ENCODE results near the gene MAPK11. TPM values are rescaled to one million over a fixed set of nuclear protein-coding genes. Genes with fewer than 3 reads are reported as not detected.

The MAPK11 gene
- total and polyA plus RNA-seq, 2 donors (not counting 1 experiment from before 2014, with no cell fraction given), result 8.1 to 9.9 TPM

DNA sequence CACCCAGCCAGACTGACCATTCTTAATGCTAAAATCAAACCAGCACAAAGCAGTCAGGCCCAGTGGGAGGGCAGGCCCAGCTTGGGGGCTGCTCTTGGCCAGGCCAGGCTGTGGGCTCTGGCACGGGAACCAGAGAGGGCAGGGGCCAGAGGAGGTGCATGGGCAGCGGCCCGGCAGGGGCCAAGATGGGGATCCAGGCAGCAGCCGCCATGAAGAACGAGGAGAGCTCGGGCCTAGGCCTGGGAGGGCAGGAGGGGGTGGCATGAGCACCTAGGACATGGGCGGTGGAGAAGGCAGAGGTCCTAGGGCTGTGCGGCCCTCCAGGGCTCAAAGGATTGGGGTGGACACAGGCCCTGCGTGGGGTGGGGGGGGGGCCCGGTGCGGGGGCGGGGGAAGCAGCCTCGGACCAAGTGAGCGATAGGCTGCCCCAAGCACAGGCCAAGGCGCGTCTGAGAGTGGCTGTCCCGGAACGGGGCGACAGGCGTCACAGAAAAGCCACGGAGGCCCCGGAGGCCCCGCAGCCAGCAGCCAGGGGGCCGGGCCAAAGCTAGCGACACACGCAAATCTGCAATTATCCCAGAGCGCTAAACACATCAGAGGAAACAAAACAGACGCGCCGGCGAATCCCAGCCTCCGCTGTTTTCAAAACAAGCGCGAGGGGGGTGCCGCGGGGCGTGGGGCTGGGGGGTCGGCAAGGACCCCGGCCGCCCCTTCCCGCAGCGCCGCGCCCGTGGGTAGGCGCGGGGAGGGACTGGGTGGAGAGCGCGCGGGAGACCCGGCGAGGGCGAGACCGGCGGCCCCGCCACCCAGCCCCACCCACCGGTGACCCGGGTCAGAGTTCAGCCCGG lies 29.0 kb upstream of the MAPK11 start:
- peak; percentile 25 for ATAC-seq (ENCODE audit: low read depth)
- peaks cover 0 to 10% (median 3%) of the 10 kb centered on the region in 4 experiments for H3K27me3 ChIP-seq (replicated peaks in 1 of 4; ENCODE audit: control extremely low read depth in 1 of 4, control insufficient read depth in 3 of 4, insufficient read depth in 4 of 4, low read length in 3 of 4)
- Mint-ChIP-seq H3K4me1 (peaks cover 56% of the 10 kb centered on the region), H3K4me3 (peak overlapping the region; percentile 70), H3K27ac (peak overlapping the region; percentile 59), H3K27me3 (peaks cover 7% of the 10 kb centered on the region), H3K9me3 (ENCODE audit: insufficient read depth) (no peaks in the 10 kb centered on the region)
- H3K9me3 ChIP-seq (ENCODE audit: control extremely low read depth in 1 of 3, control insufficient read depth in 2 of 3, insufficient read depth in 1 of 3, low read length in 2 of 3), result peaks cover 0 to 3% (median 0%) of the 10 kb centered on the region in 3 donors
- peak overlapping the region; percentile 29 for H3K9ac ChIP-seq (ENCODE audit: low read length)
- no peak overlapping the region for H3K27ac ChIP-seq (ENCODE audit: low read length in 2 of 2)
- H3K79me2 ChIP-seq (ENCODE audit: control insufficient read depth, insufficient read depth, low read length), result no peaks in the 10 kb centered on the region
- peak overlapping the region; percentile 95 for H3K4me2 ChIP-seq (replicated peaks; ENCODE audit: low read depth, low read length, poor library complexity, severe bottlenecking)
- H4K20me1 ChIP-seq (ENCODE audit: control insufficient read depth, insufficient read depth, low read length, poor library complexity, severe bottlenecking), result no peaks in the 10 kb centered on the region
- H3K4me3 ChIP-seq (ENCODE audit: control extremely low read depth in 1 of 5, extremely low read depth in 1 of 5, insufficient read depth in 1 of 5, low read depth in 2 of 5, low read length in 4 of 5), result peak overlapping the region in 3 of 5 experiments; percentile 16 to 27 (median 17)
- peaks cover 51 to 56% of the 10 kb centered on the region in 2 donors for H3K4me1 ChIP-seq (ENCODE audit: control insufficient read depth in 2 of 2, insufficient read depth in 2 of 2, low read length in 2 of 2)
- H2AFZ ChIP-seq (ENCODE audit: insufficient read depth, low read depth, low read length, poor library complexity, severe bottlenecking), result peak overlapping the region; percentile 38
- no peaks in the 10 kb centered on the region for H3K36me3 ChIP-seq (replicated peaks in 1 of 2; ENCODE audit: control extremely low read depth in 1 of 2, control insufficient read depth in 1 of 2, extremely low read depth in 1 of 2, insufficient read depth in 2 of 2, low read length in 1 of 2)
- ChIA-PET POLR2A (interaction anchor here (0.6 to 7.5 kb wide), 4 partner anchors 12 to 57 kb away, joined by 3 to 61 read pairs (median 4); partner anchors contain the start of gene DENND6B), CTCF (interaction anchor here (1.0 to 1.9 kb wide), 3 partner anchors 20 to 28 kb away, joined by 3 to 4 read pairs (median 3); no protein-coding TSS in a partner anchor)
- TF ChIP-seq, protein P1, sequence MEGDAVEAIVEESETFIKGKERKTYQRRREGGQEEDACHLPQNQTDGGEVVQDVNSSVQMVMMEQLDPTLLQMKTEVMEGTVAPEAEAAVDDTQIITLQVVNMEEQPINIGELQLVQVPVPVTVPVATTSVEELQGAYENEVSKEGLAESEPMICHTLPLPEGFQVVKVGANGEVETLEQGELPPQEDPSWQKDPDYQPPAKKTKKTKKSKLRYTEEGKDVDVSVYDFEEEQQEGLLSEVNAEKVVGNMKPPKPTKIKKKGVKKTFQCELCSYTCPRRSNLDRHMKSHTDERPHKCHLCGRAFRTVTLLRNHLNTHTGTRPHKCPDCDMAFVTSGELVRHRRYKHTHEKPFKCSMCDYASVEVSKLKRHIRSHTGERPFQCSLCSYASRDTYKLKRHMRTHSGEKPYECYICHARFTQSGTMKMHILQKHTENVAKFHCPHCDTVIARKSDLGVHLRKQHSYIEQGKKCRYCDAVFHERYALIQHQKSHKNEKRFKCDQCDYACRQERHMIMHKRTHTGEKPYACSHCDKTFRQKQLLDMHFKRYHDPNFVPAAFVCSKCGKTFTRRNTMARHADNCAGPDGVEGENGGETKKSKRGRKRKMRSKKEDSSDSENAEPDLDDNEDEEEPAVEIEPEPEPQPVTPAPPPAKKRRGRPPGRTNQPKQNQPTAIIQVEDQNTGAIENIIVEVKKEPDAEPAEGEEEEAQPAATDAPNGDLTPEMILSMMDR (IDR thresholded peaks at IDR 0.05), result no peak
- no peak for TF ChIP-seq EZH2 (IDR thresholded peaks at IDR 0.05; ENCODE audit: borderline replicate concordance, insufficient read depth, low read depth, low read length, poor library complexity, severe bottlenecking)
- WGBS (ENCODE audit: insufficient coverage), result 34% methylated on average over 53 of the region's 59 CpGs
- intact Hi-C loops (cut with micrococcal nuclease), result no loop called here
- peak; percentile 50 for DNase-seq

DNA sequence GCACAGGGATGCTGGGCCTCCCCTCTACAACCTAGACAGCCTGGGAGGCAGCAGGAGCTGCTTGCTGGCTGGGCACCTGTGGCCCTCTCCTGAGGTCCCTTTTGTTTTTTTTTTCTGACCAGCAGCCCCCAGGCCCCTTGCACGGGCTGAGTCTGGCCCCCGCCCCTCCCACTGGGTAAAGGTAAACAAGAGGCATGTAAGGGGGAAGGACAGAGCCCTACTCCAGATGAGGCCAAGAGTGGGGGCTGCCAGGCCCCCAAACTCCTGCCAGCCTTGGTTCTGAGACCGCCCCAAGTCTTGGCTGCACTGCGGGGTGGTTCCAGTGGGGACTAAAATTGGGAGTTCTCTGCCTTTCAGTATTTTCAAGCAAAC lies 28.1 kb upstream of the MAPK11 start:
- Histone ChIP-seq H3K36me3 (replicated peaks in 1 of 2; ENCODE audit: control extremely low read depth in 1 of 2, control insufficient read depth in 1 of 2, extremely low read depth in 1 of 2, insufficient read depth in 2 of 2, low read length in 1 of 2) (no peaks in the 10 kb centered on the region), H3K27ac (ENCODE audit: low read length in 2 of 2) (no peak overlapping the region), H3K4me3 (ENCODE audit: control extremely low read depth in 1 of 5, extremely low read depth in 1 of 5, insufficient read depth in 1 of 5, low read depth in 2 of 5, low read length in 4 of 5) (no peak overlapping the region), H3K9ac (ENCODE audit: low read length) (no peak overlapping the region), H3K4me2 (replicated peaks; ENCODE audit: low read depth, low read length, poor library complexity, severe bottlenecking) (no peak overlapping the region), H3K4me1 (ENCODE audit: control insufficient read depth in 2 of 2, insufficient read depth in 2 of 2, low read length in 2 of 2) (peaks cover 51 to 56% of the 10 kb centered on the region in 2 donors), H3K27me3 (replicated peaks in 1 of 4; ENCODE audit: control extremely low read depth in 1 of 4, control insufficient read depth in 3 of 4, insufficient read depth in 4 of 4, low read length in 3 of 4) (peaks cover 0 to 13% (median 3%) of the 10 kb centered on the region in 4 experiments), H3K79me2 (ENCODE audit: control insufficient read depth, insufficient read depth, low read length) (no peaks in the 10 kb centered on the region), H4K20me1 (ENCODE audit: control insufficient read depth, insufficient read depth, low read length, poor library complexity, severe bottlenecking) (no peaks in the 10 kb centered on the region), H3K9me3 (ENCODE audit: control extremely low read depth in 1 of 3, control insufficient read depth in 2 of 3, insufficient read depth in 1 of 3, low read length in 2 of 3) (peaks cover 0 to 3% (median 0%) of the 10 kb centered on the region in 3 donors), H2AFZ (ENCODE audit: insufficient read depth, low read depth, low read length, poor library complexity, severe bottlenecking) (no peak overlapping the region)
- Mint-ChIP-seq H3K4me3 (peak overlapping the region; percentile 47), H3K27ac (no peak overlapping the region), H3K9me3 (ENCODE audit: insufficient read depth) (no peaks in the 10 kb centered on the region), H3K4me1 (peaks cover 50% of the 10 kb centered on the region), H3K27me3 (peaks cover 7% of the 10 kb centered on the region)
- no peak for TF ChIP-seq EZH2 (IDR thresholded peaks at IDR 0.05; ENCODE audit: borderline replicate concordance, insufficient read depth, low read depth, low read length, poor library complexity, severe bottlenecking)
- TF ChIP-seq, protein P1 (IDR thresholded peaks at IDR 0.05), result no peak
- ChIA-PET POLR2A (interaction anchor here (0.7 kb wide), 1 partner anchor 26 kb away, joined by 4 read pairs; no protein-coding TSS in a partner anchor), CTCF (interaction anchor here (1.0 to 1.9 kb wide), 3 partner anchors 19 to 29 kb away, joined by 3 to 4 read pairs (median 3); no protein-coding TSS in a partner anchor)
- WGBS (ENCODE audit: insufficient coverage), result 90% methylated on average over 2 of the region's 4 CpGs
- no peak for ATAC-seq (ENCODE audit: low read depth)
- no peak for DNase-seq
- intact Hi-C loops (cut with micrococcal nuclease), result no loop called here

Measured in B cell (primary cell).